ENCODE measurements around the gene HSF2BP.
"Not testable (repeated sequence)": the region's sequence is repeated elsewhere in the genome, so short reads cannot be mapped to it uniquely, and the experiment has no call there.

DNA sequence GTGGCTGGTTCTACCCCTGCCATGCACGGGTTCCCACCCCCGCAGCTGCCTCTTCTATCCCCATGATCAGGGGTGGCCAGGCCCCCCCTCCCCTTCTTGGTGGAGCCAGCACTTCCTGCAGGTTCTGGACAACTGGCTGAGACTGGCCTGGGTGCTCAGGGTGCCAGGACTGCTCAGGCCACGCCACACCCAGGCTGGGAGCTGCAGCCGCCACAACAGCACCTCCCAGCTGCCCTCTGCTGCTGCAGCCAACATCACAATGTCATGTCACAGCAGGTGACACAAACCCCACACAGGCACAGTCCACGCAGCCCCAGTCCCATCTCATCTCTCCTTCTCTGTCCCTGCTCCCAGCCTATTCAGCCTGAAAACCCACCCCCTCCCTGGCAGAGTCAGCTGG is 173.2 kb downstream of the HSF2BP start:
- not testable (repeated sequence) for TF ChIP-seq EP300, POLR2AphosphoS5 (IDR thresholded peaks at IDR 0.05)
- TF ChIP-seq, protein P1, sequence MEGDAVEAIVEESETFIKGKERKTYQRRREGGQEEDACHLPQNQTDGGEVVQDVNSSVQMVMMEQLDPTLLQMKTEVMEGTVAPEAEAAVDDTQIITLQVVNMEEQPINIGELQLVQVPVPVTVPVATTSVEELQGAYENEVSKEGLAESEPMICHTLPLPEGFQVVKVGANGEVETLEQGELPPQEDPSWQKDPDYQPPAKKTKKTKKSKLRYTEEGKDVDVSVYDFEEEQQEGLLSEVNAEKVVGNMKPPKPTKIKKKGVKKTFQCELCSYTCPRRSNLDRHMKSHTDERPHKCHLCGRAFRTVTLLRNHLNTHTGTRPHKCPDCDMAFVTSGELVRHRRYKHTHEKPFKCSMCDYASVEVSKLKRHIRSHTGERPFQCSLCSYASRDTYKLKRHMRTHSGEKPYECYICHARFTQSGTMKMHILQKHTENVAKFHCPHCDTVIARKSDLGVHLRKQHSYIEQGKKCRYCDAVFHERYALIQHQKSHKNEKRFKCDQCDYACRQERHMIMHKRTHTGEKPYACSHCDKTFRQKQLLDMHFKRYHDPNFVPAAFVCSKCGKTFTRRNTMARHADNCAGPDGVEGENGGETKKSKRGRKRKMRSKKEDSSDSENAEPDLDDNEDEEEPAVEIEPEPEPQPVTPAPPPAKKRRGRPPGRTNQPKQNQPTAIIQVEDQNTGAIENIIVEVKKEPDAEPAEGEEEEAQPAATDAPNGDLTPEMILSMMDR (IDR thresholded peaks at IDR 0.05), result not testable (repeated sequence)

Data from stomach (tissue), 4 donors.